Activated CD4-positive, alpha-beta T cell treated with anti-CD3 and anti-CD28 coated beads, Interleukin-2, Interleukin-6, amounts not matched to agents 100 ng/mL and 50 ng/mL, durations not matched to agents 16 hours and 8 hours (primary cell): ENCODE results near the gene SELENBP1.
"Not testable (repeated sequence)": the region's sequence is repeated elsewhere in the genome, so short reads cannot be mapped to it uniquely, and the experiment has no call there.

Experiments
- DNase-seq: peaks from one replicate; pipeline ENCODE4 v3.0.0-alpha.2; 2020

SELENBP1 gene

GRCh38 chr1:151373196-151373595 is 691 bp upstream of the SELENBP1 start:
- DNase-seq, result no peak

- no peak for DNase-seq
Observed at GRCh38 chr1:151371370-151372057, 991 bp downstream of the SELENBP1 start.

GRCh38 chr1:151370211-151370911 is 2.1 kb downstream of the SELENBP1 start:
- no peak for DNase-seq

- no peak for DNase-seq
Observed at GRCh38 chr1:151369621-151370048, 2.9 kb downstream of the SELENBP1 start.

- no peak for DNase-seq
Observed at GRCh38 chr1:151369302-151369610, 3.2 kb downstream of the SELENBP1 start.

GRCh38 chr1:151368393-151369301 is 3.9 kb downstream of the SELENBP1 start:
- DNase-seq, result no peak

GRCh38 chr1:151367658-151368392 is 4.7 kb downstream of the SELENBP1 start:
- no peak for DNase-seq

- no peak for DNase-seq
Observed at GRCh38 chr1:151364996-151365395, 7.5 kb downstream of the SELENBP1 start.

GRCh38 chr1:151362308-151363155 is 10.0 kb downstream of the SELENBP1 start:
- no peak for DNase-seq

GRCh38 chr1:151361883-151362282 is 10.6 kb downstream of the SELENBP1 start:
- DNase-seq, result no peak

- DNase-seq, result no peak
Observed at GRCh38 chr1:151356696-151357095, 15.8 kb downstream of the SELENBP1 start.

- no peak for DNase-seq
Observed at GRCh38 chr1:151352021-151352718, 20.3 kb downstream of the SELENBP1 start.

GRCh38 chr1:151350323-151350722 is 22.2 kb downstream of the SELENBP1 start:
- not testable (repeated sequence) for DNase-seq

- DNase-seq, result no peak
Observed at GRCh38 chr1:151347523-151348246, 24.8 kb downstream of the SELENBP1 start.

GRCh38 chr1:151346769-151347522 is 25.6 kb downstream of the SELENBP1 start, which contains the start of gene RFX5:
TSS of gene RFX5 (minus strand) at chr1:151347252. CDS start at chr1:151346320, 932 bp downstream.
- peak; percentile 99 for DNase-seq

GRCh38 chr1:151346082-151346768 is 26.3 kb downstream of the SELENBP1 start:
- DNase-seq, result peak; percentile 24

GRCh38 chr1:151344291-151344690 is 28.2 kb downstream of the SELENBP1 start:
- no peak for DNase-seq

GRCh38 chr1:151343587-151343986 is 28.9 kb downstream of the SELENBP1 start:
- DNase-seq, result no peak

- DNase-seq, result no peak
Observed at GRCh38 chr1:151342569-151342968, 29.9 kb downstream of the SELENBP1 start.
